ENCODE measurements around the gene CD3D.

Gene CD3D

GRCh38 chr11:118342503-118343161, at the start of gene CD3D:
CD3D (minus strand) TSS chr11:118342705; CDS start chr11:118342607, 98 bp downstream.
- DNase-seq (ENCODE audit: low read depth, low spot score), result no peak
- H3K27ac ChIP-seq, result no peak within 1 kb of the TSS

GRCh38 chr11:118383657-118384056, 41.2 kb upstream of the CD3D start:
- H3K27ac ChIP-seq, result no peak overlapping the region
- no peak for DNase-seq (ENCODE audit: low read depth, low spot score)

GRCh38 chr11:118382954-118383353, 40.4 kb upstream of the CD3D start:
- no peak for DNase-seq (ENCODE audit: low read depth, low spot score)
- no peak overlapping the region for H3K27ac ChIP-seq

GRCh38 chr11:118380571-118380970, 38.1 kb upstream of the CD3D start:
- H3K27ac ChIP-seq, result peak overlapping the region; percentile 10
- peak; percentile 56 for DNase-seq (ENCODE audit: low read depth, low spot score)

GRCh38 chr11:118379497-118379896, 37.0 kb upstream of the CD3D start:
- DNase-seq (ENCODE audit: low read depth, low spot score), result no peak
- no peak overlapping the region for H3K27ac ChIP-seq

- H3K27ac ChIP-seq, result no peak overlapping the region
- no peak for DNase-seq (ENCODE audit: low read depth, low spot score)
Measured at GRCh38 chr11:118375978-118376377, 33.5 kb upstream of the CD3D start.

GRCh38 chr11:118374729-118375128, 32.2 kb upstream of the CD3D start:
- no peak for DNase-seq (ENCODE audit: low read depth, low spot score)
- H3K27ac ChIP-seq, result no peak overlapping the region

- DNase-seq (ENCODE audit: low read depth, low spot score), result no peak
- H3K27ac ChIP-seq, result no peak overlapping the region
Measured at GRCh38 chr11:118373871-118374270, 31.4 kb upstream of the CD3D start.

GRCh38 chr11:118373263-118373662, 30.8 kb upstream of the CD3D start:
- no peak for DNase-seq (ENCODE audit: low read depth, low spot score)
- H3K27ac ChIP-seq, result no peak overlapping the region

GRCh38 chr11:118370774-118371173, 28.3 kb upstream of the CD3D start:
- no peak overlapping the region for H3K27ac ChIP-seq
- no peak for DNase-seq (ENCODE audit: low read depth, low spot score)

- H3K27ac ChIP-seq, result no peak overlapping the region
- peak; percentile 12 for DNase-seq (ENCODE audit: low read depth, low spot score)
Measured at GRCh38 chr11:118366287-118366686, 23.8 kb upstream of the CD3D start.

GRCh38 chr11:118364956-118365615, 22.6 kb upstream of the CD3D start:
- no peak overlapping the region for H3K27ac ChIP-seq
- DNase-seq (ENCODE audit: low read depth, low spot score), result no peak

- DNase-seq (ENCODE audit: low read depth, low spot score), result peak; percentile 78
- H3K27ac ChIP-seq, result peak within 1 kb of the TSS; percentile 42
Measured at GRCh38 chr11:118359295-118359958, 16.9 kb upstream of the CD3D start, which contains the start of gene UBE4A. UBE4A (plus strand) TSS chr11:118359600; CDS start chr11:118365081, 5,481 bp downstream.

GRCh38 chr11:118358071-118358470, 15.6 kb upstream of the CD3D start:
- DNase-seq (ENCODE audit: low read depth, low spot score), result no peak
- no peak overlapping the region for H3K27ac ChIP-seq

- no peak overlapping the region for H3K27ac ChIP-seq
Measured at GRCh38 chr11:118353084-118353710, 10.7 kb upstream of the CD3D start.

GRCh38 chr11:118349475-118349874, 7.0 kb upstream of the CD3D start:
- DNase-seq (ENCODE audit: low read depth, low spot score), result no peak
- H3K27ac ChIP-seq, result no peak overlapping the region

More at GRCh38 chr11:118353084-118353710, 10.7 kb upstream of the CD3D start:
- no peak for DNase-seq (ENCODE audit: low read depth, low spot score)

- H3K27ac ChIP-seq, result no peak within 1 kb of the TSS
- DNase-seq (ENCODE audit: low read depth, low spot score), result no peak
Measured at GRCh38 chr11:118343981-118344515, 1.5 kb upstream of the CD3D start, which contains the start of gene CD3G. CD3G (plus strand) TSS chr11:118344344; CDS start chr11:118344424, 80 bp downstream.

GRCh38 chr11:118343248-118343647, 743 bp upstream of the CD3D start:
- H3K27ac ChIP-seq, result no peak overlapping the region
- no peak for DNase-seq (ENCODE audit: low read depth, low spot score)

- DNase-seq (ENCODE audit: low read depth, low spot score), result no peak
- H3K27ac ChIP-seq, result no peak overlapping the region
Measured at GRCh38 chr11:118341815-118342489, 553 bp downstream of the CD3D start.

GRCh38 chr11:118341261-118341660, 1.2 kb downstream of the CD3D start:
- no peak overlapping the region for H3K27ac ChIP-seq
- DNase-seq (ENCODE audit: low read depth, low spot score), result no peak

All from epithelial cell of prostate (primary cell).